ENCODE data around the gene CLK2. TPM values are rescaled to one million over a fixed set of nuclear protein-coding genes. Genes with fewer than 3 reads are reported as not detected.

The CLK2 gene
- total and polyA plus RNA-seq, 2 of the 13 experiments (the other 11 are each of a cell fraction or from before 2014, with no cell fraction given), result 20.1 to 73.5 TPM

- TF ChIP-seq ZNF235 (CRISPR knock-in tag; IDR thresholded peaks at IDR 0.05; ENCODE audit: borderline replicate concordance) (no peak), SP4 (CRISPR knock-in tag; IDR thresholded peaks at IDR 0.05) (0 out of 2 replicates have a peak, but pooled peaks have one; percentile 28), RXRB (CRISPR knock-in tag; IDR thresholded peaks at IDR 0.05; ENCODE audit: borderline replicate concordance) (peak; percentile 95), SALL1 (CRISPR knock-in tag; IDR thresholded peaks at IDR 0.05) (peak; percentile 58), NCOA2 (CRISPR knock-in tag; IDR thresholded peaks at IDR 0.05) (peak; percentile 51; the same call in 1 of the 2 replicates), LCORL (IDR thresholded peaks at IDR 0.05) (no peak), LCORL (CRISPR knock-in tag; IDR thresholded peaks at IDR 0.05) (peak; percentile 57; the same call in 1 of the 2 replicates), PRDM10 (CRISPR knock-in tag; IDR thresholded peaks at IDR 0.05; ENCODE audit: low read depth) (no peak), SMAD1 (CRISPR knock-in tag; IDR thresholded peaks at IDR 0.05; ENCODE audit: borderline replicate concordance, low read depth) (no peak), RBFOX2 (IDR thresholded peaks at IDR 0.05; ENCODE audit: low read depth, low read length) (peak; percentile 36; the same call in 1 of the 2 replicates), PAXIP1 (CRISPR knock-in tag; conservative IDR thresholded peaks at IDR 0.05) (peak; percentile 53), ZBTB7B (CRISPR knock-in tag; IDR thresholded peaks at IDR 0.05) (peak; percentile 58; the same call in 1 of the 2 replicates), ZBTB38 (CRISPR knock-in tag; IDR thresholded peaks at IDR 0.05) (peak; percentile 95), SKIL (CRISPR knock-in tag; IDR thresholded peaks at IDR 0.05; ENCODE audit: borderline replicate concordance) (no peak), ZNF317 (CRISPR knock-in tag; IDR thresholded peaks at IDR 0.05) (0 out of 2 replicates have a peak, but pooled peaks have one; percentile 27), ZNF431 (CRISPR knock-in tag; IDR thresholded peaks at IDR 0.05; ENCODE audit: borderline replicate concordance, low read depth) (0 out of 2 replicates have a peak, but pooled peaks have one; percentile 24), ZGPAT (CRISPR knock-in tag; IDR thresholded peaks at IDR 0.05) (no peak), SCMH1 (CRISPR knock-in tag; IDR thresholded peaks at IDR 0.05; ENCODE audit: borderline replicate concordance) (no peak)
Observed at GRCh38 chr1:155285631-155286044, 12.3 kb upstream of the CLK2 start (continued).

Data from HepG2 (cell line).